GM19240 (cell line): Measurements from ENCODE around the gene PLPP6.
"Not testable (repeated sequence)": the region's sequence is repeated elsewhere in the genome, so short reads cannot be mapped to it uniquely, and the experiment has no call there.

Experiments
- DNase-seq: peaks from one replicate; pipeline ENCODE4 v3.0.0; 2011; ENCODE audit warnings: low spot score; ENCODE audit not compliant: insufficient read length

Gene PLPP6

GRCh38 chr9:4662108-4662988 lies at the start of gene PLPP6:
Gene PLPP6 (plus strand): TSS chr9:4662294. CDS start chr9:4662376, 82 bp downstream.
- DNase-seq: peak; percentile 65

DNA sequence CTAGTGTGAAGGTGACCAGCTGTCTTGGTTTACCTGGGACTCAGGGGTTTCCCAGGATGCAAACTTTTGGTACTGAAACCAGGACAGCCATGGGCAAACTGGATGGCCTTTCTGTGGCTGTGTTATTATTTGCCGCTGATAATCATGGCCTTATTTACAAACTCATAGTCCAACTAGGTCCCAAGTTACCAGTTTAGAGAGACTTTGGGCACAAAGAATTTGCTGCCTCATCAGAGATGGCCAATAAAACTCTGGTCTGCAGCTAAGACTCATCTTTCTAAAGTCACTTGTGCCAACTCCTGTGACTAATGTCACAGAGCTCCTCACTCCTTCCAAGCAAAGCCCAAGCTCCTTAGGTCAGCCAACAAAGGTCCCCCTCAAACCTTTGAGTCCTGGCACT lies 47.5 kb upstream of the PLPP6 start:
- DNase-seq: no peak

GRCh38 chr9:4615251-4615650 lies 46.8 kb upstream of the PLPP6 start:
- DNase-seq: no peak

DNA sequence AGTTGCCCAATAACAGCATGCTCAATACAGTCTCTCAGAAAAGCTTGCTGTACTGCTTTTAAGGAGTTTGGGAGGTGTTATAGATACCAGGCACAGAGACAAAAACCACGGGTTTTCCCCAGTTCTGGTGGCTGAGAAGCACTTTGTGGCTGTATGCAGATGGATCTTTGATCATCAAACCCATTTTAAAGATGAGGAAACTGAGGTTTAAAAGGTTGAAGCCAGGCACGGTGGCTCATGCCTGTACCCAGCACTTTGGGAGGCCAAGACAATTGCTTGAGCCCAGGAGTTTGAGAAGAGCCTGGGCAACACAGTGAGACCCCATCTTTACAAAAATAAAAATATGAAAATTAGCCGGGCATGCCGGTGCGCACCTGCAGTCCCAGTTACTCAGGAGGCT lies 46.3 kb upstream of the PLPP6 start:
- no peak for DNase-seq

DNA sequence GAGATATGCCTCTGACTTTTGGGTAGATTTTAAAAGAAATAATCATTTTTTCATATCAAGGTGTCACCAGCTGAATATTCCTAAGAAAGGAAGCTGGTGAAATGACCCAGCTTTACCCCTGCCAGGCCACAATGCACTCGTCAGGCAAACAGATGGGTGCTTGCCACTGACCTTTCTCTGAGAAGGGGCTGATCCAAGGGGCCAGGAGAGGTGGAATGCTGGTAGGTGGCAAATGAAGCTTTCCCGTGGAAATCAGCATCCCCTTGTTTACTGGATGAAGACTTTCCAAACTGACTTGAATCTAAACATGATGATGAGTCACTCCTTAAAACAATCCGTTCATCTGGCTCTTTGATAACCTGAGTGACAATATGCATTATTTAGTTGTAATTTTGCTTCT lies 44.3 kb upstream of the PLPP6 start:
- DNase-seq: no peak

DNA sequence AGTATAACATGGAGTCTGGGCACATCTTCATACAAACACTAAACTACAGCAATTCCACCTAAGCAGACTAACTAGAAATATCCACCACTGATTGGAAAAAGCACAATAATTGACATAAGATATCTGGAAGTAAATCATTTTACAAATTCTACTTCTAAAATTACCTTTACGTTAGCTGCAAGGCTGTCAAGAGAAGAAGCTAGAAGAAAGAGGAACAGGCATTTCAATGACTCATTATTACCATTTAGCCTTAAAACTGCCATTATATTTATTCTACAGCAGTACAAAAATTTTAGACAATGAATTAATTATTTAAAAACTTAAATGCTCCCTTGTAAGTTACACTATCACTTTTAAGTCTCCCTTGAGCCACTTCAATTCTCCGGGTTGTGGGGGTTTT lies 43.4 kb upstream of the PLPP6 start:
- DNase-seq: no peak

DNA sequence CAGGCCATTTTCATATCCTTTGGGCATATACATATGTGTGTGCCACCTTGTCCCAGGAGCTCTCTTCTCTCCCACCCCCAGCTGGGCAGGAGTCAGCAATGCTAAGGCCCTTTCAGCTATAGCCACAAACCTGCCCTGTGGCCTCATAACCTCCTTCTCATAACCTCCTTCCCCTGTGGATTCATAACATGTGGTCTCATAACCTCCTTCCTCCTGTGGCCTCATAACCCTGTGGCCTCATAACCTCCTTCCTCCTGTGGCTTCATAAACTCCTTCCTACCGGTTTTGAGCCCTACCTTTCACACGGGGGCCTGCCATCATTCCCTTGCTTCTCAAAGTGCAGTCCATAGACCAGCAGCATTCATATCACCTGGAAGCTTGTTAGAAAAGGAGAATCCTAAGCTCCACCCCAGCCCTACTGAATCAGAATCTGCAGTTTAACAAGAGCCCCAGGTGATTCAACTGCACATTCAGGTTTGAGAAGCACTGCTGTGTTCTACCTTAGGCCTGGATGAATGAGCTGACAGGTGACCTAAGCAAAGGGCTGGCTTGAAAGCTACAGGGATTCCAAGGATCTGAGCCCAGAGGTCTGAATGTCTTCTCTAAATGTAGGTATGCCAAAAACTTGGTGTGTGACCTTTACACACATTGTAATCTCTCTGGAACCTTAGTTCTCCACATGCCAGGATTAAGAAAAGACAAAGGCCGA lies 41.9 kb upstream of the PLPP6 start:
- no peak for DNase-seq

GRCh38 chr9:4620881-4621555 lies 41.1 kb upstream of the PLPP6 start:
- no peak for DNase-seq

GRCh38 chr9:4622016-4622415 lies 40.1 kb upstream of the PLPP6 start:
- no peak for DNase-seq

- no peak for DNase-seq
Measured at GRCh38 chr9:4630836-4631235, 31.3 kb upstream of the PLPP6 start.

- no peak for DNase-seq
Measured at GRCh38 chr9:4638968-4639367, 23.1 kb upstream of the PLPP6 start.

GRCh38 chr9:4639420-4639819 lies 22.7 kb upstream of the PLPP6 start:
- no peak for DNase-seq

GRCh38 chr9:4640027-4640426 lies 22.1 kb upstream of the PLPP6 start:
- no peak for DNase-seq

GRCh38 chr9:4642351-4642750 lies 19.7 kb upstream of the PLPP6 start:
- no peak for DNase-seq

DNA sequence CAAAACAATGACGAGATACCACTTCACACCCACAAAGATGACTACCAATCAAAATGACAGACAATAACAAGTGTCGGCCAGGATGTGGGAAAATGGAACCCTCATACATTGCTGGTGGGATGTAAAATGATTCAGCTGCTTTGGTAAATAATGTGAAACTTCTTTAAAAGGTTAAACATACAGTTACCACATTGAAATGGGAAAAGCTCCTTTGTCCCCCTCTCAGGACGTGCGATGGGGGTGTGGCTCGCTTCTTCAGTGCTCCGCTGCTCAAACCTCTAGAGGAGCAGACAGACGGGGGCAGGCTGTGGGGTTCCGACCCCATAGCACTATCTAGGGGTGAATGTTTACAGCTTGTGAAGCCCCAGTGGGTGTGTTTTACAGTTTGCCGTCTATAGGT lies 8.0 kb upstream of the PLPP6 start:
- no peak for DNase-seq

DNA sequence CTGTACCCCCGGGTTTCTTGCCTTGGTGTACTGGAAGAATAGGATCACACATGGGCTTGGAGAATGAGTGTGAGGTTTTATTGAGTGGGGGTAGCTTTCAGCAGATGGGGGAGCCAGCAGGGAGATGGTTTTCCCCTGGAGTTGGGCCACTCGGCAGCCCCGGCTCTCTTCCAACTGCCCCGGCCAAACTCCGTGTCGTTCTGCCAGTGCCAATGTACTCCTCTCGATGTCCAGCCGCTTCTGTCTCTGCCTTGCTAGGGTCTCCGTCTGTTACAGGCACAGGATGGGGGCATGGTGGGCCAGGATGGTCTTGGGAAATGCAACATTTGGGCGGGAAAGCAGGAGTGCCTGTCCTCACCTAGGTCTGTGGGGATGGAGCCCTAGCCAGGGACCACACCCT lies 7.6 kb upstream of the PLPP6 start:
- no peak for DNase-seq

GRCh38 chr9:4656196-4656595 lies 5.9 kb upstream of the PLPP6 start:
- DNase-seq: not testable (repeated sequence)

GRCh38 chr9:4656621-4657020 lies 5.5 kb upstream of the PLPP6 start:
- DNase-seq: no peak

GRCh38 chr9:4657426-4658159 lies 4.5 kb upstream of the PLPP6 start:
- no peak for DNase-seq

DNA sequence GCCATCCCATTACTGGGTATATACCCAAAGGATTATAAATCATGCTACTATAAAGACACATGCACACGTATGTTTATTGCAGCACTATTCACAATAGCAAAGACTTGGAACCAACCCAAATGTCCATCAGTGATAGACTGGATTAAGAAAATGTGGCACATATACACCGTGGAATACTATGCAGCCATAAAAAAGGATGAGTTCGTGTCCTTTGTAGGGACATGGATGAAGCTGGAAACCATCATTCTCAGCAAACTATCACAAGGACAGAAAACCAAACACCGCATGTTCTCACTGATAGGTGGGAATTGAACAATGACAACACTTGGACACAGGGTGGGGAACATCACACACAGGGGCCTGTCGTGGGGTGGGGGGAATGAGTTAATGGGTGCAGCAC lies 1.4 kb upstream of the PLPP6 start:
- DNase-seq: not testable (repeated sequence)

- DNase-seq: no peak
Measured at GRCh38 chr9:4661165-4661564, 929 bp upstream of the PLPP6 start.

DNA sequence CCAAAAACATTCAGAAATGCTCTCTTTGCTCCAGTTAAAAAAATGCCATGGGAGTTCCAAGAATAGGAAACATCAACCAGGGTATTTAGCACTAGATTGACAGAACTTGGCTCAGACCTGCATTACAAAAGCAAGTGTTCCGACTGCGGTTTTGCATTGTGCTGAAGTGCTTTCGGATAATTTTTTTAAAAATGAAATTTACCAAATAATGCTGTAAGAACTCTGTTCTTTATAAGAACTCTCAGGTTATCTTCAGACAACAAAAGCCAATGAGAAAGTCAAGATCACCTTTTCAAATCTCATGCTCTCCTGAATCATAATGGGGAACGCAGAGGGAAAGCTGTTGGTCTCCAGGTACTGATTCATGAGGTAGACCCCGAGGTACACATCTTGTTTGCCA lies 483 bp upstream of the PLPP6 start:
- DNase-seq: no peak
